GM19452 (cell line): ENCODE results near the gene RASSF1.
"Not testable (repeated sequence)": the region's sequence is repeated elsewhere in the genome, so short reads cannot be mapped to it uniquely, and the experiment has no call there.

Experiments used
- ATAC-seq: cut with Tn5 transposase; IDR thresholded peaks from one replicate; pipeline ENCODE4 v1.9.1; 2021; ENCODE audit not compliant: unreplicated experiment

Gene RASSF1

DNA sequence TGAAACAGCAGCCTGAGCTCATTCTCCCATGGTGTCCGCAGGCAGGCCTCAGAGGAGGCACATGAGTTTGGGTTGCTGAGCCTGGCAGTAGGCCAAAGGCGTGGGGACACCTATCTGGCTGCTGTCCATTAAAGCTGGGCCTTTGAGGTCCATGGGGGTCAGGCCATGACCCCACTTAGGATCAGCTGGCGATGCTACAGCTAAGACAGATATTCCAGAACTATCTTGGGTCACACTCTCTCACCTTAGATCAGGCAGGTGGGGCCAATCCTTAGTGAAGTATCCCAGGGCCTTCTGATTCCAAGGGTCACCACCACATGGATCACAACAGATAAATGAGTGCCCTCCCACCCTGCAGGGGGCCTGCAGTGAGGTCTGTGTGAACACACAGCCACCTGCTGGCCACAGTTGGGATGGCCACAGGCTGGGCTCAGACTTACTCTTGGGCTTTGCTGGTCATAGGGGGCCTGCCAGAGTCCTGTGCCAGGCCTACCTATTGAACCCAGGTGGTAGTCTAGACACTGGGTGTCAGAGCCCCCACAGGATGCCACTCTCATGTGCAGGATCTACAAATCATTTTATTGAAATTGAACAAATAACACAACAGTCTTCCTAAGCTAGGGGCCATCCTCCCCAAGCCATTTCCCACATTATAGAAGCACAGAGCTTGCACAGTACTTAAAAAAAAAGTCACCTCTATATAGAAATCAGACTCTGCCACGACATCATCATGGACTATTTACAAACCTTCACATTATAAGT, 16.1 kb downstream of the RASSF1 start:
- no peak for ATAC-seq

DNA sequence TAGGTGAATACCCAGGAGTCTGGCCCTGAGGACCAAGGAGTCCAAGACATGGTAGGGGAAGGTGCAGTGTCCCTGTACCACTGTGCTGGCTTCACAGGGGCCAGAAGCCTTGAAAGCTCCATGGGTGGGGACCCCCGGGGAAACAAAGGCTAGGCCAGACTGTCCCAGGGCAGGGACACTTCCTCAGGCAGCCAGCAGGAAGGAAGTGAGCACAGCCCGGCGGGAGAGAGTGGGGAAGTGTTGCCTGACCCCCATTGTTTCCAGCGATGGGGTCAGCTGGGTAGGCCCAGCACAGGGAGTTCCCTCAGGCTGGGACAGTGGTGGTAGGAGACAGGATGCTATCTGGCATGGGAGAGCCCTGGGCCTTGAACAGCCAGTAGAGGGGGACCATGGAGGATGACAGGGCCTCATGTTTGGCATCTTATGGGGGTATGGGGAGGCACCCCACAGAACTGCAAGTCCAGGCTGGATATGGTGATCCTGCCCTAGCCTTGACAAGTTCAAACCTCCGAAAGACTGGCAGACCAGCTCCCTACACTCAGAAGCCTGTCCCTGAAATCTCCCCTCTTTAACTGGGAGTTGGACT, 16.9 kb downstream of the RASSF1 start:
- no peak for ATAC-seq

DNA sequence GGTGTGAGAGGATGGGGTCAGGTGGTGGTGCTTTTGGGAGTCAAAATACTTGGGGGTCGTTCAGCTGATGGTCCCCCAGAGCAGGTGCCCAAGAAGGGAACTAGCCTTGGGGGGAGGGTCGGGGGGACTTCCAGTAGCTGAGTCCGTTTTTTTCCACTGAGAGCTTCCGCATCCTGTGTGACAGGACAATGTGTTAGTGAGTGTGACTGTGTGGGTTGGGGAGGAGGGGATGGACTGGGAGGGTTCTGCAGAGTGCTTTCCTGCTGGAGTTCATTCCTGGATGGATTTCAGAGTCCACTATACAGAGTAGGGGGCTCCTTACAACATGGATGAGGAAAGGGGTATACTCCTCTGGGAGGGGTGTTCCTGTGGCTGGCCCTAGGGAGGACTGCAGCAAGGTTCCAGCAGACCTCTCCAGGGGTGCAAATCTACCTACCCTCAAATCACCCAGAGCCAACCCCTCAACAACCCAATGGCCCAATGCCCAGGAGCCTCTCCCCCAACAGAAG, 17.5 kb downstream of the RASSF1 start:
- ATAC-seq = no peak

DNA sequence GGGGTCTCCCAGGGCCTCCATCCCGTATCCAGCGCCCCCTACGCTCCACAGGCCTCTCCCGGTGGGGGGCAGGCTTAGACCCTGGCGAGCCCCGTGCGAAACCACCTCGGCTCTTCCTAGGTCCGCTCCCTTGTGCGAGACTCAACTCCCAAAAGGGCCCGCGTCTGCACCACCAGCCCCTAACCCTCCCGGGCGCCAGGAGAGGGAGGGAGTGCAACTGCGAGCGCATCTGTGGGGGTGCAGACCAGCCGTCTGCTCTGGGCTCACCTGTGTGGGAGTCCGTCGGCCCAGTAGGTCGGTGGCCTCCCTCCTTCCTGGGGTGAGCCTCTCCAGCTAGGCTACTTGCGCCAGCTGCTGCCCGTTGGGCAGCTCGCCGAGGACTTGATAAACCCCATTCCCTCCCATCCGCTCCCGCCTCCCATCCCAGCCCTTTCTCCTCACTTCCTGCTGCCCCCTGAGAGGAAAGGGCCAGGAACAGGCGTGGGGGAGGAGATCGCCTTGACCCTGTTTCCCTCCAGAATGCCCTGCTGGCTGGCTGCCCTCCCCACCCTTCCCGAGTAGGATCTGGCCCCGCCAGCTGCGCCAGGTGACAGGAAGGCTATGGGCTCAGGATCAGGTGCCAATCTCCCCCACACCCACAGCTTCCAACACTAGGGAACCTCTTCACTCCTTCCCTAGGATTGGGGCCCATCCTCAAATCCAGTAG, 18.1 kb downstream of the RASSF1 start, which contains the start of gene HYAL2:
HYAL2 (minus strand) TSS at position 360 of the 706 bp plus-strand sequence. CDS start 2,256 bp downstream, outside the sequence.
- no peak for ATAC-seq

DNA sequence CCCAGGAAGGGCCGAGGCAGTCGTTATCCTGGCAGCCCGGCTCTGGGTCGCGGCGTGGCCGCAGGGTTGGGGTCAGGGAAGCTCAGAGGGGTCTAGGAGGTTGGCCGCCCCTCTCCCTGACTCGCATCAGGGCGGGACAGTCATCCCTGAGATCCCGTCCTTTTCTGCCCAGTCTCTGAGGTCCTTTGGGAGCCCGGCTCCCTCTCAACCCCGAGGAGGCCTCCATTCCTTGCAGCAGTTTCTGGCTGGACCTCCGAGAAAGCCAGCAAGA, 18.6 kb downstream of the RASSF1 start:
- ATAC-seq = no peak

DNA sequence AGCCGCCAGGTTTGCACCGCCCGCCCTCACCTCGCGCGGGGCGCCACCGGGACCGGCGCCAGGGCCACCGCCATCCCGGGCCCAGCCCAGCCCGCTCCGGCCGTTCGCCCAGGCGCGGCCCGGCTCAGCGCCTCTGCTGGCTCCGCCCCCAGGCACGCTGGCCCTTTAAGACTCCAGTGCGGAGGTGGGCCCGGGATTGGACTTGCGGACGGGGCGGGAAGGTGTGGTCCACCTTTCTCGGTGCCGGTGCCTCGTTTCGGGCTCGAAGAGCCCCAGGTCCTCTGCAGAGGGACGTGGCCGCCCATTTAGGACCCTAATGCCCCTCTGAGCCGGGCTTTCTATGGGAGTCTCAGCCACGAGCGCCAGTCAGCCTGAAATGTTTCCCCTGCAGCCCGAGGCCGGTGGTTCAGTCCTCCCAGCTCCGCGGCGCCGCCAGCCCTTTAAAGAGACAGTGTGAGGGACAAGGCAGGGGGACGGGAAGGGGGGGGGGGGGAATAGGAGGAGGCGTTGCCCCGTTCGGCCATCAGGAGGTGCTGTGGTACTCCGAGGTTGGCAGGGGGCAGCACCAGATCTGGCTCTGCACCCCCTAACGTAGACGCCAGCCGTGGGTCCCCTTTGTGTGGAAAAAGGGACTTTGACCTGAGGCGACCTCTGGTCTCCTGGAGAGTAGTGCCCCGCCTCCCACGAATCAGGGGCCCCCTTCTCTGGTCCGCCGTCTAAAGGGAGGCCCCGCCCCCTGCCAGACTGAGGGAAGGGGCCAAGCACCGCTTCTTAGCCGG, 19.1 kb downstream of the RASSF1 start:
- peak; percentile 79 for ATAC-seq

DNA sequence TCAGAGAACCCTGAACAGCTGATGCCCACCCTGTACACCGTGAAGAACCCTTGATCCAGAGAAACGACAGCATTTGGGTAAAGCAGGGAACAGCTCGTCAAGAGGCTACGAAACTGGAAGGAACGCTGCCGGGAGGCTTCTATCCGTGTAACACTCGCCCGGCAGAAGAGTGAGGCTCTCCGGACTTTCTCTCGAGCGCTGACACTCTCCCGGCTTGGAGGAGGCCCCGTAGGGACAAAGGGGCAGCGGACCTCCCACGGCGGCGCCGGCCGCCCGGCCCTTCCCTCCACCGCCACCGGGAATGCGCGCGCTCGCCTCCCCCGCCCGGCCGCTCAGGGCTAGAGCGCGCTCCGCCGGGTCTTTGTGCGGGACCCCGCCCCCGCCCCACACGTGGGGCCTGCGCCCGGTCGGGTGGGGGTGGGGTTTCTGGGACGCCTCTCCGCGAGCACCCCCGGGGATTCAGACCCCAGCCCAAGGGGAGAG, 19.7 kb downstream of the RASSF1 start:
- ATAC-seq = peak; percentile 48

DNA sequence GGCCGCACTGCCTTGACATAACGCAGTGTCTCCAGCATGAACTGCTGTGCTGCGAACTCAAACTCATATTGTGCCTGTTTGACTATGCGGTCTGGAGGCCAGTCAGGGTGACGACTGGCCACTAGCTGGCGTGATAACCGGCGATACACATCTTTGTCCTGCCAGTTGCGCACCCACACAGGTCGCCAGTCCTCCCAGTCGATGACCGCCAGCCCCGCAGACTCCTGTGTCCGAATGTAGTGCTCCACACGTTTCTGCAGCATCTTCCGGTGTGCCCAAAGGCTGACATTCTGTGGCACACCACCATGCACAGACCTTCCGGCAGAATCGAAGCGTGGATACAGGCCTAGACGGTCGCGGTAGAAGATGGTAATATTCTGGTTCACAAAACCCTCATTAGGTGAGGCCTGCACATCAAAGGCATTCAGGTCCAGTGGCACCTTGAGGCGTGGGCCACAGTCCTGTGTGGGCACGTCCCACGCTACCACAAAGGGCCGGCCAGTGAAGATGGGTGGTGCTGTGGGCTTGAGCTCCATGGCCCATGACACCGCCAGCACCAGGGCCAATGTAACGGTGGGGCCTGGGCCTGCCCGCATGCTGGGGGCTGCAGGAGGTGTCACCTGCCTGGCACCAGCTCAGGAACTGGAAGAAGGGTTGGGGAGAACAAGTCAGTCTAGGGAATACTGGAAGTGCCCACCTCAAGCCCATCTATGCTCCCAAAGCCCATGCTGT, 20.6 kb downstream of the RASSF1 start:
- no peak for ATAC-seq

DNA sequence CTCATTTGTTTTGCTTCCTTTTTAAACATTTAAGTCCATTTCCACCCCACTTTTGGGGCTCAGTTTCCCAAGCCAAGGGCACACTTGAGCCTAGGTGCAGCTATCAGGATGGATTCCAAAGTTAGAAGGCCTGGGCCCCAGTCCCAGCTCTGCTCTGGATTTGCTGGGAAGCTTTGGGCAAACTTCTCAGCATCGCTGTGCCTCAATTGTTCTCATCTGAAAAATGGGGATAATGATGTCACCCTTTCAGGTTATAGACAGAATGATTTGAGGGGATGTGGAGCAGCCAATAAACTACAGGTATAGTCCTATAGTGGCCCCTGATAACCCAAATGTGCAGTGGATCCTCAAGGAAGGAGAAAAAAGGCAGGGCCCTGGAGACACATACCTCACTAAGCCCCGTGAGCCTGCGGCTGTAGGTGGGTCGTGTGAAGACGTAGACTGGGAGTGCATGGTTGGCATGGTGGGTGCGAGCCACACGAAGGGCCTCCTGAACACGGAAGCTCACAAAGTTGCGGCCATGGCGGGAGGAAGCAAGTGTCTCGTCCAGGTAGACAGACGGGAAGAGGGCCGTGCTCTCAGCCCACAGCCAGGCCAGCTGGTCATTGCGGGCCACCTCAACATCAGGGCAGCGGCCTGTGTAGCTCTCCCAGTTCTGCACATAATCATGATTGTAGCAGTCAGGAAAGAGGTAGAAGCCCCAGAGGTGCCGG, 21.3 kb downstream of the RASSF1 start:
- no peak for ATAC-seq

DNA sequence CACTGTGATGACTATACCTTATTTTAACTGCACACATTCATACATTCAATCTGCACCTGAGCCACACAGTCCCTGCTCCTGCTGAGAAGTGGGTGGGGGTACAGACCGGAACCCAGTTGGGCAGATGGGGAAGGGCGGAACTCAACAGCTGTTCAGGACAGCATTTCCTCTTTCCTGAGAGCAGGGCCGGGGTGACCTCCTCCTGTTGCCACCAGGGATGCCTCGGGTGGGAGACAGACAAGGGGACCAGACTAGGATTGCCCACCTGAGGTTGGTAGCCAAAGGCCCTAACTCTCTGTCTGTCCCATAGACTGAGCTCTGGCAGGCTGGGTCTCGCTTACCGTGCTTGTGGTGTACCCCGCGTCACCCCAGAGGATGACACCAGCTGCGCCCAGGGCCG, 22.0 kb downstream of the RASSF1 start:
- ATAC-seq = no peak

DNA sequence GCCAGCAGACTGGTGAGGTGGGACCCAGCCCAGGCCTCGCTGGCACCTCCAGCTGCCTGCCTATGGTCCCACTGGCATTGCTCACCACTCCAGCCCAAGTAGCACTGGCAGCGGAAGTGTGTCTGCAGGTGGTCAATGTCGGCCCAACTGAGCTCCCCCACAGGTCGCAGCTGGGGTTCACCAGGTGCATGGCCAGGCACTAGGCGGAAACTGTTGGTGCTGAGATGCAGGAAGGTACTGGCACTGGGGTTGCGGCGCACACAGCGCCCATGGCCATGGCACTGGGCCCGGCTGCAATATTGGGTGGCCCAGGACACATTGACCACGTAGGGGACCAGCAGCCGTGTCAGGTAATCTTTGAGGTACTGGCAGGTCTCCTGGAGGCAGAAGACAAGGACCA, 22.5 kb downstream of the RASSF1 start:
- no peak for ATAC-seq

DNA sequence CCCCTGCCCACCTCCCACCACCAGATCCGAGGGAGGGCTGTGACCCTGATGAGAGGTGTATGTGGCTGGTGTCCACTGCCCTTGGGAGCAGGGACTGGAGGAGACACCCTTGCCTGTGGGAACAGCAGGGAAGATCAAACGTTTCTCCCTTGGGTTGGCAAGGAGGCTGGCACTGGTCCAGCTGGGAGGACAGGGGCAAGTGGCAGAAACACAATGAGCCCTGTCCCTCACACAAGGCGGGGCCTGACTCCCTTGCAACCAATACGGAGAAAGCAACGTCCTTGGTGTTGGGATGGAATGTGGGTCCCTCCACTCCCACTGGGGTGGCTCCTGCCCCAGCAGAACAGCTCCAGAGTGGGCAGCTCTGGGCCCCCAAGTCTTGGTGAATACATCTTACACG, 23.3 kb downstream of the RASSF1 start:
- no peak for ATAC-seq

DNA sequence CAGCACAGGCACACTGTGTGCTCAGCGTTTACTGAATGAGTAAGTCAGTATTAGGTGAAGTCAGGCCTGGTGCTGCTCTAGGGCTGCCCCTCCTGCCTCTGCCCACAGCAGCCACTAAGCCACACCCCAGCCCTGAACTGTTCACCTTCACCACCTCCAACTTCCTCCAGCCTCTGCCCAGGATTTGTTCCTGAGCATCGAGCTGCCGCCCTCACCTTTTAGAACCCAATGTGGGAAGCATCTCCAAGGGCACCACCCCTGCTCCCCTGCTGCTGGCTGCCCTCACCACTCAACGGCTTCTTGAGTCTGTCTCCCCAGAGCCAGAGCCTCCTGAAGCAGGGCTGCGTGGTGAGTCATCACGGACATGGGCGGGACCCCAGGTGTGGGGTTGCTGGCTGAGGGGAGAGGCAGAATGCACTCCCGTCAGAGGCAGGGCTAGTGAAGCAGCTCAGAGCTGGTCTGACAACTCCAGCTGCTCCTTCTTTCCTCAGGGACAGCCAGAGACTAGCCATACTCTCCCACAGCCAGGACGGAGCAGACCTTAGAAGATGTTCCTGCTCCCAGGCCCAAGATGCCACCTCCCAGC, 23.9 kb downstream of the RASSF1 start:
- ATAC-seq = no peak

DNA sequence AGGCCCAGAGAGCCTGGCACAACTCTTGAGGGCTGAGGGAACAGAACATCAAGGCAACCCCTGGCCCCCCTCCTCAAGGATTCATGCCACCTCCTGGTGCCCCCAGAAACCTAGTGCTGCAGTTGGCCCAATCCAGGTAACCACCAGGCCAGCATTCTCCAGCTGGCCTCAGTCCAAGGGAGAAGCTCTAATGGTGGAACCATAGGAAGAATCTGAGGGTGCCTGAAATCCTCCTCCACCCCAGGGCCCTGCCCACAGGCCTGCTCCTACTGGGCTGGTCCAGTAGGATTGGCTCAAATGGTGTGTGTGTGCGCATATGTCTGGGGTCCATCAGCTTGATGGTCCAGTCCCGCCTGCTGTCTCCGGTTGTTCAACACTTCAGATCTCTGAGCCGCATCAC, 25.8 kb downstream of the RASSF1 start:
- ATAC-seq = no peak

DNA sequence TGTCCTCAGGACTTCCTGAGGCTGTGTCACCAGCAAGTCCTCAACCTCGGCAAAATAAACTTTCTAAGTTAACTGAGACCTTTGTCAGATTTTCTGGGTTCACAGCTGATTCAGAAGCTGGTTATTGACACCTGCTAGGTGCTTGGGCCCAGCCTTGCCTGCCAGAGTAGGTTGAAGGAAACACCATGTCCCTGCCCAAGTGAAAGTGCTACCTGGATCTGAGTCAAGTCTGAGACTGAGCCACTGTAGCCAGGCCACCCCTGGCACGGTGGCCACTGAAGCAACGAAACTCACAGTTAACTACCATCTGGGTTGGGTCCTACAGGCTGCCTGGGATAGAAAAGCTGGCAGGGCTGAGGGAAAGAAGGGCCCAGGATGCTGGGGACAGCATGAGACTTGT, 26.3 kb downstream of the RASSF1 start:
- no peak for ATAC-seq

DNA sequence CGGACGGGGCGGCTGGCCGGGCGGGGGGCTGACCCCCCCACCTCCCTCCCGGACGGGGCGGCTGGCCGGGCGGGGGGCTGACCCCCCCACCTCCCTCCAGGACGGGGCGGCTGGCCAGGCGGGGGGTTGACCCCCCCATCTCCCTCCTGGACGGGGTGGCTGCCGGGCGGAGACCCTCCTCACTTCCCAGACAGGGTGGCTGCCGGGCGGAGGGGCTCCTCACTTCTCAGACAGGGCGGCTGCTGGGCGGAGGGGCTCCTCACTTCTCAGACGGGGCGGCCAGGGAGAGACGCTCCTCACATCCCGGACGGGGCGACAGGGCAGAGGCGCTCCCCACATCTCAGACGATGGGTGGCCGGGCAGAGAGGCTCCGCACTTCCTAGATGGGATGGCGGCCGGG, 28.6 kb downstream of the RASSF1 start:
- ATAC-seq = not testable (repeated sequence)

DNA sequence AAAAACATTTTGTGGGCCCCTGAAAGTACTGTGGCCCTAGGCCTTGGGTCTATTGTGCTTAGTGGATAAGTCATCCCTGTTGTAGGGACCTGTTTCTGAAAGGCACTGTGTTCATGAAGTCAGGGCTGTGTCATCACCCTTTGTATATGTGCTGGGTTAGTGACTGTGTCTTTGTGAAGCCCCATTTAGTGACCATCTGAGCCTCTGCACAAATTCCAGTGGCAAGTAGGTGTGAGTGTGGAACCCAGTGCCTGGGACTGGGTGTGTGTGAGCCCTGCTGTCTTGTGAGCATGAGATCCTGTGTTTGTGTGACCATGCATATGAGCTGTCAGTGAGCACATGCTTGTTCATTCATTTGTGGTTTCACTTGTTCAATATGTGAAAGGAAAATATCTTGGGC, 36.0 kb downstream of the RASSF1 start:
- ATAC-seq = no peak

DNA sequence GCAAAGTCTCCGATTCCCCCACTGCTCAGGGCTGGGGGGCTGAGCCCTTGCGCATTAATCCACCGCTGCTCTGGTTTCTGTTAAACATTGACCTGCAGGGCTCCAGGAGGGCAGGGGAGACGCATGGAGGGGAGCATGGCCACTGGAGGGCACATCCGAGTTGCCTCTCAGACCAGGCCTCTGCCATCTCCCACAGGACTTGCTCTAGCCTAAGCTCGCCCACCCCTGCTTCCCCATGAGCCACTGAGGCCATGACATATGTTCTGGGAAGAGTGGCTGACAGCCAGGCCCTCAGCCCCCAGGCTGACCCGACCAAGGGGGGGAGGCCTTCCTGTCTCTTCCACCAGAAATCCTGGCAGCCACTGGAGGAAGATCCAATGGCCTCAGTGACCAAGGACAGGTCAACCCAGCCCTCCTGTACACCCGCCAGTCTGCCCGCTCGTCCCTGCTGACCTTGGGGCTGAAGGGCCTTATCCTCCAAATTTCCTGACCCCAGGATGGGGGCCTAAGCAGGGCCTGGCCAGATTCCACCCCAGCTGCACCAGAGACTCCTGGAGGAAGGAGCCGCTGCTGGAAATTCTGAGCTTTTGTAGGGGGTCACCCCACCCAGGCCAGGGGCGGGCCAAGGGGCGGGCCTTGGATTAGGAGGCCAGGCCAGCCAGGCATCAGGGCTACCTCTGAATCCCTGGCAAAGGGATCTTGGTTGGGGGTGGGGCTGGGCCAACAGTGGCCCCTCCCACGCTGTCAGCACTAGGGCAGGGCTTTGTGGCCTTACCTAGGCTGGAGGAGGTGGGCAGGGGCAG, 37.4 kb downstream of the RASSF1 start, which contains the start of gene HYAL1:
HYAL1 (minus strand) TSS at position 562 of the 803 bp plus-strand sequence. CDS start 618 bp downstream, outside the sequence.
- ATAC-seq = no peak
